H7 (cell line): ENCODE measurements around the gene OSBPL6. TPM values are rescaled to one million over a fixed set of nuclear protein-coding genes. Genes with fewer than 3 reads are reported as not detected.
"Not testable (repeated sequence)": the region's sequence is repeated elsewhere in the genome, so short reads cannot be mapped to it uniquely, and the experiment has no call there.

Experiments
- DNase-seq: peaks from one replicate; pipeline ENCODE4 v3.0.0; 2012
- H3K27me3 ChIP-seq: 2 replicates; pipeline ENCODE4 v1.6.0; 2011; ENCODE audit warnings: mild to moderate bottlenecking, low read length; ENCODE audit not compliant: control insufficient read depth, insufficient read depth
- H3K36me3 ChIP-seq: replicated peaks from 2 replicates; pipeline ENCODE4 v1.5.1; 2011; ENCODE audit warnings: low read length; ENCODE audit not compliant: control insufficient read depth, insufficient read depth
- H3K4me3 ChIP-seq: 2 replicates; pipeline ENCODE4 v1.5.1; 2011; ENCODE audit warnings: low read depth, mild to moderate bottlenecking, control low read depth, low read length, moderate library complexity; ENCODE audit not compliant: insufficient read depth
- total RNA-seq: library from RNA; depleted of rRNA; stranded (reverse); fragments of >200 nt; shearing (Covaris generic); gene quantifications from 2 replicates; pipeline ENCODE4 v1.2.3, GENCODE V29; 2014

OSBPL6 gene
- total RNA-seq, 1 experiment from 2014 or later, result 9.2 TPM

- H3K4me3 ChIP-seq, result no peak overlapping the region
- H3K27me3 ChIP-seq, result no peaks in the 10 kb centered on the region
- no peak for DNase-seq
- H3K36me3 ChIP-seq, result no peaks in the 10 kb centered on the region
Observed at GRCh38 chr2:178404368-178404767, 210.1 kb downstream of the OSBPL6 start.

DNA sequence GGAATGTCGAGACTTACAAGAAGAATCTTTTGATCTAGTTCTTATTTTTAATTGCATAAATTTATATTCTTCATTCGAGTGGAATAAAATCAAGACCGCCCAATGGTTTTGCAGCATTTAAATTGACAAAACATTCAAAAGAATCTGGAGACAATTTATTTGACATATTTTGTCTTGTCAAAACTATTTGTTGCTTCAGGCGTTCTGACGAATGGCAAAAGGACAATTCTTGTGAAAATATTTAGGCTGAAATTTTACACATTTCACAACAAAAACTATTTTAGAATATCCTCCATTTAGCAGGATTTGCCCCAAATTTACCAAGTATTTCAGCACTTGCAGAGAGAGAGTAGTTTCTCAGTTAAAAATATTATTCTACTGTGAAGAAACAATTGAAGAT lies 214.9 kb downstream of the OSBPL6 start:
- DNase-seq, result no peak

GRCh38 chr2:178412047-178412446 lies 217.7 kb downstream of the OSBPL6 start:
- Histone ChIP-seq H3K27me3 (no peaks in the 10 kb centered on the region), H3K4me3 (no peak overlapping the region), H3K36me3 (no peaks in the 10 kb centered on the region)
- no peak for DNase-seq

More for the DNA sequence above, 214.9 kb downstream of the OSBPL6 start:
- Histone ChIP-seq H3K27me3 (no peaks in the 10 kb centered on the region), H3K36me3 (no peaks in the 10 kb centered on the region), H3K4me3 (no peak overlapping the region)

GRCh38 chr2:178412453-178412852 lies 218.1 kb downstream of the OSBPL6 start:
- not testable (repeated sequence) for H3K27me3 ChIP-seq, H3K4me3 ChIP-seq, H3K36me3 ChIP-seq, DNase-seq

DNA sequence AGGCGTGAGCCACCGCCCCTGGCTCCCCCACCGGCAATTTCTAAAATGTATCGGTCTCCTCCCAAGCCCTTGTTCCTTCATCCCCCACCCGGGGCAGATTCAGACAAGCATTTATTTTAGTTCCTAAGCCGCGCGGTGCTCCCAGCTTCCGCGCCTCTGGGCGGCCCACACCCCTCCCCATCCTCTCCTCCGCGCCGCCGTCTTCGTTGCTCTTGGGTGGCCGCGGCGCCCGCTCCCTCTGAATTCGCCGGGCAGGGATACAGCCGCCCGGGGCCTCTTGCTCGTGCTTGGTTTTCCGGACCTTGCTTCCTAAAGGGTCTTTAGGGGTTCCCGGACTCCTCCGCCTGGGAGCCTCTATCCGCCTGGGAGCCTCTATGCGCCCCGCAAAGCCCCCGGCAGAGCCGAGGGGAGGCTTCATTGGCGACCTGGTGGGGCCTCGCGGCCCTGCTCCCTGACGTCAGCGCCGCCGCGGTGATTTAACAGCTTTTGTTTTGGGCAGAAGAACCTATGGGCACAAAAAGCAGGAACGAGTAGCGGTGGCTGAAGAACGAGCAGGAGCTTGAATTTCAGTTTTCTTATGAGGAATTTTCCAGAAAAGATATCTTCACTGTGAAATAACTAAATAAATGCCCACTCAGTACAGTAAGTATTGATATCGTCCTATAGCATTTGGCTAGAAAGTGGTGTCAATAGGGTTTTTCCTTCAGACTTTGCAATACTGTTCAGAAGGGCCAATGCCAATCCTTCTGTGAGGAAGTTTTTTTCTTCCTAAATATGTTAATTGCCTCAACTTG lies 219.4 kb downstream of the OSBPL6 start:
- peak; percentile 81 for DNase-seq
- H3K27me3 ChIP-seq, result no peaks in the 10 kb centered on the region

GRCh38 chr2:178414266-178415247 lies 220.2 kb downstream of the OSBPL6 start:
- DNase-seq, result peak; percentile 72
- Histone ChIP-seq H3K36me3 (no peaks in the 10 kb centered on the region), H3K27me3 (no peaks in the 10 kb centered on the region), H3K4me3 (peak overlapping the region; percentile 59)

More for the DNA sequence above, 219.4 kb downstream of the OSBPL6 start:
- no peaks in the 10 kb centered on the region for H3K36me3 ChIP-seq
- H3K4me3 ChIP-seq, result peak overlapping the region; percentile 59

- Histone ChIP-seq H3K36me3 (no peaks in the 10 kb centered on the region), H3K27me3 (no peaks in the 10 kb centered on the region), H3K4me3 (no peak overlapping the region)
- DNase-seq, result no peak
Observed at GRCh38 chr2:178415979-178416378, 221.7 kb downstream of the OSBPL6 start.

DNA sequence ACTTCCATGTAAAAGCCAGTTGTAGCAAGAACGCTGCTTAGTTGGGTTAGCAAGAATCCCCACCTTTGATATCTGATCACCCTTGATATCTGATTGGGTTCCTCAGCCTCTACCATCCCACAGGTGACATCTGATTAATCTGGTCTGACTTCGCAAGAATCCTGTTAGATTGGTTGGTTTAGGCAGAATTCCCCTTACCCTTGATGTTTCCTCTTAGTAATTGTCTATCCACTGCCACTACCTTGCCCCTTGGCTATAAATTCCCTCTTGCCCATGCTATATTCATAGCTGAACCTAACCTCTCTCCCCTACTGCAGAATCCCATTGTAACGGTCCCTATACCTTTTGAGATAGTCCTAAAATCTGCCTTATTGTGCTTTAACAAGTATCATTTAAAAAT lies 223.6 kb downstream of the OSBPL6 start:
- H3K27me3 ChIP-seq, result no peaks in the 10 kb centered on the region
- no peaks in the 10 kb centered on the region for H3K36me3 ChIP-seq
- no peak overlapping the region for H3K4me3 ChIP-seq
- no peak for DNase-seq

DNA sequence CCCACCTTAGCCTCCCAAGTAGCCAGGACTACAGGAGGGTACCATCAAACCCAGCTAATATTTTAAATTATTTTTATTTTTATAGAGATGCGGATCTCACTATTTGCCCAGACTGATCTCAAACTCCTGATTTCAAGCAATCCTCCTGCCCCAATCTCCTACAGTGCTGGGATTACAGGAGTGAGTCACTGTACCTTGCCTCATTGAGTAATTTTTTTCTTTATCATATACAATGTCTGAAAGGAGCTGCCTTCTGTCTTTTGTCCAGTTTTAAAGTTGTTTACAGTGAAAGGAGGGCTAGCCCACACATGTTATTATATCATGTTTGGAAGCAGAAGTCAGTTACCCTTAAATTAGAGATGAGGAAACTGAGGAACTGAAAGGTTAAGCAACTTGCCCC lies 224.1 kb downstream of the OSBPL6 start:
- no peaks in the 10 kb centered on the region for H3K36me3 ChIP-seq
- H3K27me3 ChIP-seq, result no peaks in the 10 kb centered on the region
- no peak for DNase-seq
- no peak overlapping the region for H3K4me3 ChIP-seq

GRCh38 chr2:178419123-178419522 lies 224.8 kb downstream of the OSBPL6 start:
- Histone ChIP-seq H3K36me3 (no peaks in the 10 kb centered on the region), H3K27me3 (no peaks in the 10 kb centered on the region), H3K4me3 (no peak overlapping the region)
- DNase-seq, result no peak

DNA sequence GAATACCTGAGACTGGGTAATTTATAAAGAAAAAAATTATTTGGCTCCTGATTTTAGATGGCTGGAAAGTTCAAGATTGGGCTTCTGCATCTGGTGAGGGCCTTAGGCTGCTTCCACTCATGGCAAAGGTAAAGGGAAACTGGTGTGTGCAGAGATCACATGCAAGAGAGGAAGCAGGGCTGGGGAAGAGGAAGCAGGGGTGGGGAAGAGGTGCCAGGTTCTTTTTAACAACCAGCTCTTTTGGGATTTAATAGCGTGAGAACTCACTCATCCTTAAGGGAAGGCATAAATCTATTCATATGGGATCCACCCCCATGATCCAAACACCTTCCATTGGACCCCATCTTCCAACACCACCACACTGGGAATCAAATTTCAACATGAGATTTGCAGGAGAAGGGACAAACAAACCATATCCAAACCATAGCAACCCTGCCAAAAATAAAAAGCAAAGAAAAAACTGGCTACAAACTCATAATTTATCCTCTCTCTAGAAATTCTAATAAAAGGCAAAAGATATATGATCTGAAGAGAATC lies 226.2 kb downstream of the OSBPL6 start:
- Histone ChIP-seq H3K27me3 (no peaks in the 10 kb centered on the region), H3K4me3 (no peak overlapping the region), H3K36me3 (no peaks in the 10 kb centered on the region)
- no peak for DNase-seq

DNA sequence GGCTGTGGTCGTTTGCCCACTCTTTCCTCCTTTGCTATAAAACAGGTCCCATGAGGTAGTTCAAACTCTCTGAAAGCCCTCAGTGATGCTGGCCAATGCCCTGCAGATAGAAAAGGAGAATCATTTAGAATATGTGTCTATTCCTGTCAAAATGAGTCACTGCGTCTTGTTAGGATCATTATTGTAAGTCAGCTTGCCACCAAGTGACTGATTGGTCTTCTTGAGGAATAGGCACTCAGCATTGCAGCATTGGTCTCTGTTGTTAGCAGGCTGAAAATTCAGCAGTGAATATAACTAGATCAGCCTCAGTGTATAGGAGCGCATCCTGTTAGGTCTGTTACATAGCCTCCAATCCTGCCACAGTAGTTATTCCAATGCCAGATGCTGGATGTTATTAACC lies 227.8 kb downstream of the OSBPL6 start:
- Histone ChIP-seq H3K36me3 (no peaks in the 10 kb centered on the region; the same call in 1 of the 2 replicates), H3K27me3 (no peaks in the 10 kb centered on the region), H3K4me3 (no peak overlapping the region)
- DNase-seq, result no peak

GRCh38 chr2:178423746-178424145 lies 229.4 kb downstream of the OSBPL6 start:
- not testable (repeated sequence) for H3K4me3 ChIP-seq, DNase-seq, H3K36me3 ChIP-seq, H3K27me3 ChIP-seq

GRCh38 chr2:178425255-178425827 lies 231.0 kb downstream of the OSBPL6 start:
- no peak overlapping the region for H3K4me3 ChIP-seq
- no peak for DNase-seq
- H3K36me3 ChIP-seq, result peaks cover 2% of the 10 kb centered on the region
- no peaks in the 10 kb centered on the region for H3K27me3 ChIP-seq
